Type B pancreatic cell (in vitro differentiated cells): ENCODE measurements around the gene SMIM5. TPM values are rescaled to one million over a fixed set of nuclear protein-coding genes. Genes with fewer than 3 reads are reported as not detected.
A peak's percentile ranks its signal among the peaks of the same experiment; 100 is the strongest.

ENCODE experiments used
- DNase-seq: peaks from one replicate; pipeline ENCODE4 v3.0.0; 2021; ENCODE audit warnings: mixed read lengths; ENCODE audit not compliant: unreplicated experiment; ENCODE audit errors: extremely low spot score
- H3K27ac Mint-ChIP-seq: 2 replicates; pipeline ENCODE4 v1.8.0; 2021; ENCODE audit warnings: mild to moderate bottlenecking, mixed read lengths
- H3K27me3 Mint-ChIP-seq: 2 replicates; pipeline ENCODE4 v1.8.0; 2021; ENCODE audit warnings: mixed read lengths
- H3K36me3 Mint-ChIP-seq: 2 replicates; pipeline ENCODE4 v1.8.0; 2021; ENCODE audit warnings: mixed read lengths
- H3K4me1 Mint-ChIP-seq: one replicate; pipeline ENCODE4 v1.8.0; 2021; ENCODE audit warnings: mixed read lengths; ENCODE audit not compliant: unreplicated experiment
- H3K4me3 Mint-ChIP-seq: 2 replicates; pipeline ENCODE4 v1.8.0; 2021; ENCODE audit warnings: mild to moderate bottlenecking, mixed read lengths
- H3K9me3 Mint-ChIP-seq: 2 replicates; pipeline ENCODE4 v1.8.0; 2021; ENCODE audit warnings: mixed read lengths
- CTCF ChIP-seq: fragments of 200-600 bp; sonication (generic); conservative IDR thresholded peaks from 2 replicates; pipeline ENCODE4 v1.5.0; 2021; ENCODE audit warnings: antibody characterized with exemption, mild to moderate bottlenecking
- total RNA-seq: library from RNA; stranded (reverse); gene quantifications from 2 replicates; pipeline ENCODE4 v1.2.1, GENCODE V29; 2021; ENCODE audit warnings: low replicate concordance

Gene SMIM5
- total RNA-seq, 1 donor from 2014 or later, result 9.3 TPM

- Mint-ChIP-seq H3K9me3 (no peaks in the 10 kb centered on the region), H3K4me3 (no peak overlapping the region), H3K27me3 (no peaks in the 10 kb centered on the region), H3K4me1 (no peaks in the 10 kb centered on the region), H3K36me3 (no peaks in the 10 kb centered on the region), H3K27ac (no peak overlapping the region)
- DNase-seq, result no peak
- TF ChIP-seq CTCF, result no peak
Observed at GRCh38 chr17:75605790-75606189, 27.4 kb upstream of the SMIM5 start.

GRCh38 chr17:75607086-75607485 lies 26.1 kb upstream of the SMIM5 start:
- Mint-ChIP-seq H3K27ac (no peak overlapping the region), H3K9me3 (no peaks in the 10 kb centered on the region), H3K27me3 (no peaks in the 10 kb centered on the region), H3K4me3 (no peak overlapping the region), H3K36me3 (no peaks in the 10 kb centered on the region), H3K4me1 (no peaks in the 10 kb centered on the region)
- no peak for TF ChIP-seq CTCF
- no peak for DNase-seq

- Mint-ChIP-seq H3K9me3 (no peaks in the 10 kb centered on the region), H3K4me3 (no peak overlapping the region), H3K36me3 (no peaks in the 10 kb centered on the region), H3K27me3 (no peaks in the 10 kb centered on the region), H3K4me1 (no peaks in the 10 kb centered on the region), H3K27ac (peak overlapping the region; percentile 62)
- no peak for DNase-seq
- TF ChIP-seq CTCF, result no peak
Observed at GRCh38 chr17:75610103-75610984, 22.9 kb upstream of the SMIM5 start.

GRCh38 chr17:75611851-75612429 lies 21.3 kb upstream of the SMIM5 start:
- no peak for TF ChIP-seq CTCF
- H3K27me3 Mint-ChIP-seq, result no peaks in the 10 kb centered on the region

GRCh38 chr17:75612906-75613626 lies 20.2 kb upstream of the SMIM5 start:
- DNase-seq, result no peak
- no peaks in the 10 kb centered on the region for H3K4me1 Mint-ChIP-seq
- H3K27me3 Mint-ChIP-seq, result no peaks in the 10 kb centered on the region
- TF ChIP-seq CTCF, result no peak
- H3K27ac Mint-ChIP-seq, result no peak overlapping the region
- no peak overlapping the region for H3K4me3 Mint-ChIP-seq
- H3K9me3 Mint-ChIP-seq, result no peaks in the 10 kb centered on the region
- H3K36me3 Mint-ChIP-seq, result no peaks in the 10 kb centered on the region

More at GRCh38 chr17:75611851-75612429, 21.3 kb upstream of the SMIM5 start:
- H3K27ac Mint-ChIP-seq, result peak overlapping the region; percentile 67
- DNase-seq, result no peak
- no peaks in the 10 kb centered on the region for H3K9me3 Mint-ChIP-seq
- no peaks in the 10 kb centered on the region for H3K36me3 Mint-ChIP-seq
- H3K4me3 Mint-ChIP-seq, result peak overlapping the region; percentile 44
- no peaks in the 10 kb centered on the region for H3K4me1 Mint-ChIP-seq
